Measurements from ENCODE around the gene SPECC1L.

DNA sequence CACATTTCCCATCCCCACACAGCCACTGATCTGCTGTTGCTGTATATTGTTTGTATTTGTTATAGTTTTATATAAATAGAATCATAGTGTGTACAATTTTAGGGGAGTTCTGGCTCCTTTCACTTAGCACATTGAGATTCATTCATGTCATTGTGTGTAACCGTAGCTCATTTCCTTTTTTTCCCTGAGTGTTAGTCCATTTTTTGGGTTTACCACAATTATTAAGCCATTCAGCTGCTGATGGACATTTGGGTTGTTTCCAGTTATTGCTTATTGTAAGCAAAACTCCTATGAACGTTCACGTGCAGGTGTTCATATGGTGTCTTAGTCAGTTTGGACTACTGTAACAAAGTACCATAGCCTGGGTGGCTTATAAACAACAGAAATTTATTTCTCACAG is 123.2 kb downstream of the SPECC1L start:
- TF ChIP-seq POLR2AphosphoS5 (IDR thresholded peaks at IDR 0.05; ENCODE audit: borderline replicate concordance, low read depth, low read length) = no peak
- no peak for TF ChIP-seq EZH2 (IDR thresholded peaks at IDR 0.05)
- TF ChIP-seq FOXP2 (optimal IDR thresholded peaks at IDR 0.05; ENCODE audit: control extremely low read depth, extremely low read length, insufficient read depth) = no peak
